GM12892 (cell line): Measurements from ENCODE around the gene GRWD1.

ENCODE experiments used
- DNase-seq: peaks from one replicate; pipeline ENCODE4 v3.0.0; 2011; ENCODE audit not compliant: insufficient read length
- FAIRE-seq: peaks from 2 replicates; lab custom pipeline; 2011; peaks lifted over from hg19 to GRCh38; lab: Jason Lieb, UNC
- POLR2A ChIP-seq: IDR thresholded peaks from 2 replicates; pipeline ENCODE4 v1.6.1; 2011; ENCODE audit warnings: low read depth, low read length, control low read depth
- POLR2AphosphoS5 ChIP-seq: IDR thresholded peaks from 2 replicates; pipeline ENCODE4 v1.6.1; 2011; ENCODE audit warnings: low read depth, low read length, control low read depth
- TAF1 ChIP-seq: IDR thresholded peaks from 2 replicates; pipeline ENCODE4 v1.6.1; 2011; ENCODE audit warnings: low read depth, mild to moderate bottlenecking, control low read depth, low read length, borderline replicate concordance

Gene GRWD1

DNA sequence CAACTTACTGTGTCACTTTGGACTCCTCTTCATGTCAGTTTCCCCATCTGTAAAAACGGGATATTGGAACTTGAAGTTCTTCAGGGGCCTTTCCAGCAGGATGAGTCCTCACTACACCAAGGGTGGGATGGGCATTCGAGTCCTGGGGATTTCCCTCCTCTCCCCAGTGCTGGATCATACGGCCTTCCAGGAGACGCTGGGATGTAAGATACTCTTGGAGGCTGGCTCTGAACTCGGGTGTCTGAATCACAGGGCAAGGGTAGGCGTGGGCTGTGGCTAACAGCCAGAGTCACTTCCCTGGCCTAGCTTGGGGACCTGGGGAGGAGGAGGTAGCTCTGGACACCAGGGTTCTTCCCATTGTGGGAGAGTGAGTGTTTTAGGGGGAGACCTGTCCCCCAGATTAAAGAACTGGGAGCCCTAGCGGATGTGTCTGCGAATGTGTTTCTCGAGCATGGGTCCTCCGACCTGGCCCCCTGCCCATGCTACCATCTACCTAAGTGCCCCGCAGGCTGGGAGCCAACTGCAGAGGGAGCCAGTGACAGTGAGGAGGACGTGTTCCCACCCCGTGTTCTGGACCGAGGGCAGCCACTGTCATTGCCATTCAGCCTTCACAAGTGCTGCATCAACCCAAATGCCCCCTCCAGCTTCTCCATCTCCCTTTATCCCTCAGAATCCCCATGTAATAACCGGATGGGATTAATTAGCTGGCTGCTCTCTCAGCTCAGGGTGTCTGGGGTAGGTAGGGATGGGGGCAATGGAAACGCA, 21.0 kb downstream of the GRWD1 start:
- FAIRE-seq = no peak
- TF ChIP-seq POLR2A (no peak), TAF1 (no peak), POLR2AphosphoS5 (no peak)
- no peak for DNase-seq

DNA sequence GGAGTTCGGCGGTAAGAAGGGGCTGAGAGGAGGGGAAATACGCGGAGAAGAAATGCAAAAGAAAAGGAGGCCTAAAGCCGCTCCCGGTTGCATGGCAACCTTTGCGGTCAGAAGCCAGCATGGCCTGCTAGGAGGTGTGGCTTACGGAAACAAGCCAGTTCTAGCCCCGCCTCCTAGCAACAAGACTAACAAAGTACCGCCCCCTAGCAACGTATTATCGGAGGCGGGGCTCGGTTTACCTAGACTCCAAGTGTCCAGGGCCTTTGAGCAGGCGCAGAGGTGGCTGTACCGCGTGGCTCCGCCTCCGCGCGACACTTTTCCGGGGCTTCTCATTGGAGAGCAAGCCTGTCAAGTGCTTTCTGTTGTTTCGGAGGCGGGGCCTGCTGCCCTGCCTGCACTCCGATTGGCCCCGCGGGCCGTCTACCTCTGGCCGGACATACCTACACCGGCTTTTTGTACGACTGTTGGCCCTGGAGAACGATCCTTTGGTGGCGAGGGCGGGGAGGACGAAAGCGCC, 23.0 kb downstream of the GRWD1 start:
- FAIRE-seq (peak; percentile 98), DNase-seq (peak; percentile 94)
- TF ChIP-seq TAF1 (no peak), POLR2A (no peak), POLR2AphosphoS5 (no peak)

DNA sequence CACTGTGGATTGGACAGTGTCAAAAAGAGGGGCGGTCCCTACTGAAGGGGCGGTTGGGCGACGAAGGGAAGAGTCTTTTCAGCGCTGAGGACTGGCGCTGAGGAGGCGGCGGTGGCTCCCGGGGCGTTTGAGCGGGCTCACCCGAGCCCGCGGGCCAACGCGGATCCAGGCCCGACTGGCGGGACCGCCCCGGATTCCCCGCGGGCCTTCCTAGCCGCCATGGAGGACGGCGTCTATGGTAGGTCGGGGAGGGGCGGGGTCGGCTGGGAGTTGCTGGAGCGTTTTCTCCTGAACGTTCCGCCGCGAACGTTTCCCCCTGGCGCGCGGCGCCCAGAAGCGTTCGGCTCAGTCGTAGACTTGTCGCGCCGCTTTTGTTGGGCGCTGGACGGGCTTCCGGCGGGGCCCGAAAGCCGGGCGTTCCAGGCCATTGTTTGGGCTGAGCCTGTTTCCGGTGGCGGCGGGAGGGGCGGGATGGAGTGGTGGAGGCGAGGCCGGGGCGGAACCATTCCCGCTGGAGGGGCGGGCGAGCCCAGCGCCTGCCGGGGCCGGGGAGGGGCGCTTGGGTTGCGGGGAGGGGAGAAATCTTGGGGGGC, 23.6 kb downstream of the GRWD1 start, which contains the start of gene CYTH2:
Gene CYTH2, plus strand, starts transcription at position 81 of the 593 bp plus-strand sequence. Its CDS starts 139 bp downstream, at position 220.
- no peak for FAIRE-seq
- peak; percentile 75; the same call in 1 of the 2 replicates for TF ChIP-seq TAF1
- TF ChIP-seq POLR2A = peak; percentile 92
- peak; percentile 75 for TF ChIP-seq POLR2AphosphoS5
- DNase-seq = peak; percentile 67

DNA sequence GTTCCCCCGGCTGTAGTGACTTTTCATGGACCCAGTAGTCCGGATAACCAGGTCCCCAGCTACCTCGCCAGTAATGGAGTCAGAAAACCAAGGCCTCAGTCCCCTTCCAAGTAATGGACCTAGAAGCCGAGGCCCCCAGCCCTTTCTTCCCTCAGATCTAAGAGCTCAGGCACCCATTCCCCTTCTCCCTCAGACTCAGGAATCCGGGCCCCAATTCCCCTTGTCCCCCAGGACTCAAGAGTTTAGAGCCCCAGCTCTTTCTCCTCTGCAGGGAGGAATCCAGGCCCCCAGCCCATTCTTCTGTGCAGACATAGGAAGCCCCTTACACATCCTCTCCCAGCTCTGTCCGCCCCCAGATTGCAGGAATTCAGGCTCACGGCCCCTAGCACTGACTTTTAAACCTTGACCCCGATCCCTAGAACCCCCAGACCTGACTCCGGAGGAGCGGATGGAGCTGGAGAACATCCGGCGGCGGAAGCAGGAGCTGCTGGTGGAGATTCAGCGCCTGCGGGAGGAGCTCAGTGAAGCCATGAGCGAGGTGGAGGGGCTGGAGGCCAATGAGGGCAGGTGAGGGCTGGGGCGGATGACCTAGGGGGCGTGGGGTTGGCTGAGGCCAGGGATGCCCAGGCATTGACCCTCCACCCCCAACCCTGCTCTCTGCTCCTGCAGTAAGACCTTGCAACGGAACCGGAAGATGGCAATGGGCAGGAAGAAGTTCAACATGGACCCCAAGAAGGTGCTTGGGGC, 24.3 kb downstream of the GRWD1 start:
- no peak for DNase-seq
- no peak for FAIRE-seq
- no peak for TF ChIP-seq TAF1
- no peak for TF ChIP-seq POLR2AphosphoS5
- no peak for TF ChIP-seq POLR2A

DNA sequence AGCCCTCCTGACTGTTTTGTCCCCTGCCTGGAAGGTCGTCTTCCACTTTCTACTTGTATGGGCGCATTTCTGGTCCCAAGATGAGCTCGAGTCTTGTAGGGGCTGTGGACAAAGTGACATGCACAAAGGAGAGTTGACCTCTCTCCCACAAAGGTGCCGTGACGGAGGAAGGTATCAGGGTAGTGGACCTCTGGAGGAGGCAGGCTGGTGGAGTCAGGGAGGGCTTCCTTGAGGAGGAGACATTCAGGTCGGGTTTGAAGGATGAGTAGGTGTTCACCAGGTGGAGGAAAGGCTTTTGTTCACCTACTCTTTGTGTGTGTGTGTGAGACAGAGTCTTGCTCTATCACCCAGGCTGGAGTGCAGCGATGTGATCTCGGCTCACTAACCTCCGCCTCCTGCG, 25.1 kb downstream of the GRWD1 start:
- TF ChIP-seq POLR2A (no peak), TAF1 (no peak), POLR2AphosphoS5 (no peak)
- FAIRE-seq = no peak
- no peak for DNase-seq

DNA sequence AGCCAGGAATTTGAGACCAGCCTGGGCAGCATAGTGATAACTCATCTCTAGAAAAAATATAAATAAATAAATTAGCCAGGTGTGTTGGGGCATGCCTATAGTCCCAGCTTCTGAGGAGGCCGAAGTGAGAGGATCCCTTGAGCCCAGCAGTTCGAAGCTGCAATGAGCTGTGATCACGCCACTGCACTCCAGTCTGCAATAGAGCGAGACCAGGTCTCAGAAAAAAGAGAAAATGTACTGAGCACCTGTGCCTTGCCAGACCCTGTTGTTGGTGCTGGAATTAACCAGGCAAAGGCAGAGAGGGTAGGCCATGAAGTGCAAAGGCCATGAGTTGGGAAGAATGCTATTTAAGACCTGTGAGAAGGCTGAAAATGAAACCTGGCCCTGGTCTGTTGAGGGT, 26.1 kb downstream of the GRWD1 start:
- FAIRE-seq = no peak
- DNase-seq = no peak

DNA sequence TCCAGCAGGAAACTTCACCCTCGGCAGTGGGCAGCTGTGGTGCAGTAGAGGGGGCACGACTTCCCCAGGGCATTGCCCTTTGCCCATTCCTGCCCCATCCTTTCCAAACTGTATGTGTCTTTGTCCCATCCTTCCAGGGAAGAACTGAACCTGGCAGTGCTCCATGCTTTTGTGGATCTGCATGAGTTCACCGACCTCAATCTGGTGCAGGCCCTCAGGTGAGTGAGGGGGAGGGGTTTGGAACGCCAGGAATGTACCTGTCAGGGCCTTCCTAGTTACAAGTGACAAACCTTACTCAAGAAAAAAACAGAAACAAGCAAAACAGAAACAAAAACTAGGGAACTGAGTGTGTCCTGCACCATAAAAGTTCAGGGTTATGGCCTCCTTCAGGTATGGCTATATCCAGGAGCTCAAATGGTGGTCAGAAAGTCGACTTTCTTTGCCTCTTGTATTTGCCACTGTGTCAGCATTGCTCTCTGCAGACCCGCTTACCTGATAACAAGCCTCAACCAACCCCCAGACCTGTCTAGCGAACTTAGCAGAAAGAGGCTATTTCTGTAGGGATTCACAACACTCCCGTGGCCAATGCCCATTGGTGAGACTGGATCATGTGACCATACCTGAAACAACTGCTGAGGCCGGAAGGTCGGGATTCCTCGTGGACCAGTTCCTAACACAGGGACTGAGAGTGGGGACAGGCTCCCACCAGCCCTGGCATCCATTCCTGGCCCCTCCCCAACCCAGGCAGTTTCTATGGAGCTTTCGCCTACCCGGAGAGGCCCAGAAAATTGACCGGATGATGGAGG, 27.6 kb downstream of the GRWD1 start:
- FAIRE-seq (no peak), DNase-seq (no peak)
- TF ChIP-seq POLR2AphosphoS5 = no peak
- no peak for TF ChIP-seq TAF1
- TF ChIP-seq POLR2A = no peak

More for the DNA sequence above, 26.1 kb downstream of the GRWD1 start:
- TF ChIP-seq POLR2AphosphoS5 (no peak), POLR2A (no peak), TAF1 (no peak)

DNA sequence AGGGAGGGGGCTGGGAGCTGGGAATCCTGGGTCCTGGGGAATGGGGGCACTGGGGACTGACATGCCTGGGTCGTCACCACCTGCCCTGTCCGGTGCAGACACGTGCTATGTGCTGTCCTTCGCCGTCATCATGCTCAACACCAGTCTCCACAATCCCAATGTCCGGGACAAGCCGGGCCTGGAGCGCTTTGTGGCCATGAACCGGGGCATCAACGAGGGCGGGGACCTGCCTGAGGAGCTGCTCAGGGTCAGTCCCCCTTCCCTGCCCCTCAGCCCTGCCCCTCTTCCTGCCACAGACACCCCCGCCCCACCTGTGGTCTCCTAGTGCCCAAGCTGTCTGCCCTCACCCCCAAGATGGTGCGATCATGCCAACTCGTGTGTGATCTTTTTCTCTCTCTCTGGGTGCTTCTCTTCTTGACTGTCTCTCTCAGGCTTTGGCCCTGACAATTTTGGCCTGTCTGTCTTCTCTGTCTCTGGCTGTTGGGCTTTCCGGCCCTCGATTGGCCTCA, 28.4 kb downstream of the GRWD1 start:
- TF ChIP-seq TAF1 = no peak
- TF ChIP-seq POLR2A = no peak
- TF ChIP-seq POLR2AphosphoS5 = no peak
- no peak for FAIRE-seq
- DNase-seq = no peak

DNA sequence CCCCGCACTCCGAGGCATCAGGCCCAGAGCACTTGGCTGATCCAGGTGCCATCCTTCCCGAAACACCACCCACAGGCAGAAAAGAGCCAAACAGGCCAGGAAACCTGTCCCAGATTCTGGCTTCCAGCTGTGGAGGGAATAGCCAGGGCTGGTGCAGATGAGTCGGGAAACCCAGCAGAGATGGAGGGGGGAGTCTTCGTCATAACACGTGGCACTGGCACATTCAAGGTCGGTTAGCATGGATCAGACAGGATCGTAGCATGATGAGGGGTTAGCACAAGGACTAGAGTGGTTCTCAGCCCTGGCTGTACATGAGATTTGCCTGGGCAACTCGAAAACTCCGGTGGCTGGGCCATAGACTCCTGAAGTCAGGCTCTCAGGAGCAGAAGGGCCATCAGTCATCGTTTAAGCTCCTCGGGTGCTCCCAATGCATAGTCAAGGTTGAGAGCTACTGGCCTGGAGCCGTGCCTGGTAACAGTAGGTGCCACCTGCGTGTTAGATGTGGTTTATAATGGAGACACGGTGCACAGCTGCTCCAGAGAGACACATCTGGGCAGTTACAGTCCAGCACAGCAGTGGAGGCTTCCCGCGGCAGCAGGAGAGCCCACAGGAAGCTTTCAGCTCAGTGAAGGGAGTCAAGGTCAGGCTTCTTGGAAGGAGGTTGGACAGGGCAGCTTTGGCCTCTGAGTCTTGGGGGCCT, 29.7 kb downstream of the GRWD1 start:
- DNase-seq = no peak
- no peak for FAIRE-seq
- TF ChIP-seq POLR2A (no peak), POLR2AphosphoS5 (no peak), TAF1 (no peak)

DNA sequence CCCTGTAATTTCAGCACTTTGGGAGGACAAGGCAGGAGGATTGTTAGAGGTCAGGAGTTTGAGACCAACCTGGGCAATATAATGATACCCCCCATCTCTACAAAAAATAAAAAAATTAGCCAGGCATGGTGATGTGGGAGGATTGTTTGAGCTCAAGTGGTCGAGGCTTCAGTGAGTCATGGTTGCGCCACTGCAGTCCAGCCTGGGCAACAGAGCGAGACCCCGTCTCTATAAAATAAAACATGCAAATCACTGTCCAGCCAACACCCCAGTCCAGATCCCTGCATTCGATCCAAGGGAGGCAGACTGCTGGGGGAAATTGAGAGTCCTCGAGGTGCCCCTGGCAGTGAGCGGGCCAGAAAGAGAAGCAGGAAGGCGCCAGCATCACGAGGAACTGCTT, 30.4 kb downstream of the GRWD1 start:
- FAIRE-seq (no peak), DNase-seq (no peak)
- no peak for TF ChIP-seq TAF1
- TF ChIP-seq POLR2AphosphoS5 = no peak
- no peak for TF ChIP-seq POLR2A
